GM12892 (cell line): ENCODE results near the gene UBE3D.

ENCODE experiments used
- DNase-seq: peaks from one replicate; pipeline ENCODE4 v3.0.0; 2011; ENCODE audit not compliant: insufficient read length
- FAIRE-seq: peaks from 2 replicates; lab custom pipeline; 2011; peaks lifted over from hg19 to GRCh38; lab: Jason Lieb, UNC
- POLR2A ChIP-seq: IDR thresholded peaks from 2 replicates; pipeline ENCODE4 v1.6.1; 2011; ENCODE audit warnings: low read depth, low read length, control low read depth
- POLR2AphosphoS5 ChIP-seq: IDR thresholded peaks from 2 replicates; pipeline ENCODE4 v1.6.1; 2011; ENCODE audit warnings: low read depth, low read length, control low read depth
- TAF1 ChIP-seq: IDR thresholded peaks from 2 replicates; pipeline ENCODE4 v1.6.1; 2011; ENCODE audit warnings: low read depth, mild to moderate bottlenecking, control low read depth, low read length, borderline replicate concordance

Gene UBE3D

GRCh38 chr6:82843291-82843885 is 222.3 kb downstream of the UBE3D start:
- DNase-seq: no peak
- no peak for FAIRE-seq
- TF ChIP-seq TAF1 (no peak), POLR2AphosphoS5 (no peak), POLR2A (no peak)

GRCh38 chr6:82842721-82843120 is 222.9 kb downstream of the UBE3D start:
- no peak for TF ChIP-seq POLR2A
- FAIRE-seq (no peak), DNase-seq (no peak)
